ENCODE data around the gene ARHGEF4. TPM values are rescaled to one million over a fixed set of nuclear protein-coding genes. Genes with fewer than 3 reads are reported as not detected.

The ARHGEF4 gene
- polyA plus RNA-seq, 1 donor, result 7.4 TPM

DNA sequence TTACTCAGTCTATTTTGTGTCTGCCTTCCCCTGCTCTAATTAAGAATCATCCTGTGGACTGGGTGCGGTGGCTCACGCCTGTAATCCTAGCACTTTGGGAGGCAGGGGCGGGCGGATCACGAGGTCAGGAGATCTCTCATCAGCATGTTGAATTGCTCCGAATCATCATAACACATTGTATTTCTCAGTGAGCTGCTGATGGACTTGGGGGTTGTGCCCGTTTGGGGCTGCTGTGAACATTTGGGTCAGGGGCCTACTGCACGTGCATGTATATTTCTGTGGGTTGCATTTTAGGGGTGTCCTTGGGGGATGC, 84.4 kb downstream of the ARHGEF4 start:
- DNase-seq, result no peak

DNA sequence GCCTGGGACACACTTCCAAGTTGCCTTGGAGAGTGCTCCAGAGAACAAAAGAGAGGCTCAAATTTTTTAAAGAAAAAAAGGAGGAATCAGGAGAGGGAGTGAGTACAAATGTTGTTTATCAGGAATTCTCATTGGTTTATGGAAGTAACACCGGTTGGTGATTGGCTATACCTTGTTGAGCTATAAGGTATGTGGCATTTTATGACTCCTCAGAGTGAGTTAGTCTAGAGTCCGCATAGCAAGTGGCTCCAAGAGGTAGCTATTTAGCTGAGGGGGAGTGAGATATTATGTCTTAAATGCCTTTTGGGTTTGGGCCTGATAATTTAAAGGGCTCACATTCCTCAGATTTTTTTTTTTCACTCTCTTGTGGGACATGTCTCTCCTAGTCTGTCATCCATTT, 85.7 kb downstream of the ARHGEF4 start:
- DNase-seq, result no peak

DNA sequence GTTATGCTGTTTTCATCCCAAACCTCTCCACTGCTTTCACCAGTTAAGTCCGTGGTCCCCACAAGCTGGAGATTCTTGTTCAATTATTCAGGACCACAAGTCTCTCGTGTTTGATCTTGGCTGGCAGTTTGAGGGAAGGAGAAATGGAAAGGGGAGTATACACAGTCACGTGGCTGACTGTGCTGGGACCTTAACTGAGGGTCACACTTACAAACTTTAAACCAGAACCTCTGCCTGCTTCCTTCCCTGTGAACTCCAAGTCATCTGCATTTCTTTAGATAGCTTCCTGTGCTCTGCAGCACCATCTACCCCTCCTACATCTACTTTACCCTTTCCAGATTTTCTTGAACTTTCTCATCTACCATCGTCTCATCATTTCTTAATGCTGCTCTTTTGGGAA, 91.7 kb downstream of the ARHGEF4 start:
- no peak for DNase-seq

DNA sequence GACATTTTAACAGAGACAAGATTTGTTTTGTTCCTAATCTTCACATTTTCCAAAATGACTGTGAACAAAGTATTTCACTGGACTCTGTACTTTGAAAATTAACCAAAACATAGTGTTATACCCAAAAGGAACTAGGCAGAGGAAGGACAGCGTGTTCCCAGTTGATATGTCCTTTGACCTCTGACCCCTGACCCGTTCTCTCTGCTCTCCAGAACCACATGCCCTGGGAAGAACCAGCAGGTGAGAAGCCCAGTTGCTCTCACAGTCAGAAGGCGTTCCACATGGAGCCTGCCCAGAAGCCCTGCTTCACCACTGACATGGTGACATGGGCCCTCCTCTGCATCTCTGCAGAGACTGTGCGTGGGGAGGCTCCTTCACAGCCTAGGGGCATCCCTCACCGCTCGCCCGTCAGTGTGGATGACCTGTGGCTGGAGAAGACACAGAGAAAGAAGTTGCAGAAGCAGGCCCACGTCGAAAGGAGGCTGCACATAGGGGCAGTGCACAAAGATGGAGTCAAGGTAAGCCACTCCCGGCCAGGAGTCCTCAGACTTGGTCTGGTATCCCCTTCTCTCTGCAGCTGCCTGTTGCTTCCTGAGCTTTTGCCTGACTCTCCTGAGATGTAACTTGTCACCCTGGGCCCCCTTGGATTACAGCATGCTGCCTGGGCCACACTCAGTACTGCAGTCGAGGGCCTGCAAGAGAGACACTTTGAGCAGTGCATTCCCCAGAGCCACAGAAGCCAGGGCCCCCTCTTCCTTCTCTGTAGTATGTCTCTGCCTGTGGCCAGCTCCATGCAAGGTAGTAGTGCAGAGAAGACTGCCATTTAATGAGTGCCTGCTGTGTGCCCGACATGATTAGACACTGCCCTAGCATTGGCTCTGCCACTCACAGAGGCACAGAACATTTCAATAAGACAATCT, 94.3 kb downstream of the ARHGEF4 start:
- no peak for DNase-seq

DNA sequence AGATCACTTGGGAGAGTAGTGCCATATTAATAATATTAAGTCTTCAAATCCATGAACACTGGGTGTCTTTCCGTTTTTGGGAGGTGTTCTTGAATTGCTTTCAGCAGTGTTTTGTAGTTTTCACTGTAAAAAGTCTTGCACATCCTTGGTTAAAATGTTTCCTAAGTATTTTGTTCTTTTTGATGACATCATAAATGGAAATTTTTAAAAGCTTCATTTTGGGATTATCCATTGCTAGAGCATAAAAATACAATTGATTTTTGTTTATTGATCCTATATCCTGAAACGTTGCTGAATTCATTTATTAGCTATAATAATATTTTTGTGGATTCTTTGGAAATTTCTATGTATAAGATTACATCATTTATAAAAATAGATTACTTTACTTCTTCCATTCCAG, 96.8 kb downstream of the ARHGEF4 start:
- DNase-seq, result no peak

DNA sequence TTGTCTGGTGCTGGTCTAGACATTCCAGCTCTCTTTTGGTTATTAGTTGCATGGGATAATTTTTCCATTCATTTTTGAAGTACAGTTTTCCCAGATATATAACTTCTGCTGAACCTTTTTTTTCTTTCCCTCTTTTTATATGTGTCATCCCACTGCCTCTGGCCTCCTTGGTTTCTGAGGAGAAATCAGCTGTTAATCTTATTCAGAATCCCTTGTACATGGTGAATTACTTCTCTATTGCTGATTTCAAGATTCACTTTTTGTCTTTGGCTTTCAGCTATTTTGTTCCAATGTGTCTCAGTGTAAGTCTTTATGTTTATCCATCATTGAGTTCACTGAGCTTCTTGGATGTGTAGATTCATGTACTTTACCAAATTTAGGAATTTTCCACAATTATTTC, 99.7 kb downstream of the ARHGEF4 start:
- no peak for DNase-seq

DNA sequence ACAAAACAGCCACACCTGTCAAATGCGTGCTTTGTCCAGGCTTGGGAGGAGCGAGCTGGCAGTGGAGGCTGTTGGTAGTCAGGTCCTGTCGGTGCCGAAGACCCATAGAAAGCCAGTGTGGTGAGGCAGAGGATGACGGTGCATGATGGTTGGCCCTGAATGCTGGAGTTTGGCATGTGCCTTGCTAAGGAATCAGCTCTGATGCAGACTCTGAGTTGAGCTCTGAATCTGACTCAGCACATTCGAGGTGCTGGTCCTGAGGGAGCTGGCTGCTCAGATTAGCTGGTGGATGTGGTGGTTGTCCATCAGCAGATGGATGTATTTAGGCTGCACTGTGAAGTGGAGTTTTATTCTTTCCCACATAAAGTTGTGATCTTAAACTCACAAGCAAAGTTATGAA, 111.3 kb downstream of the ARHGEF4 start:
- DNase-seq, result no peak

DNA sequence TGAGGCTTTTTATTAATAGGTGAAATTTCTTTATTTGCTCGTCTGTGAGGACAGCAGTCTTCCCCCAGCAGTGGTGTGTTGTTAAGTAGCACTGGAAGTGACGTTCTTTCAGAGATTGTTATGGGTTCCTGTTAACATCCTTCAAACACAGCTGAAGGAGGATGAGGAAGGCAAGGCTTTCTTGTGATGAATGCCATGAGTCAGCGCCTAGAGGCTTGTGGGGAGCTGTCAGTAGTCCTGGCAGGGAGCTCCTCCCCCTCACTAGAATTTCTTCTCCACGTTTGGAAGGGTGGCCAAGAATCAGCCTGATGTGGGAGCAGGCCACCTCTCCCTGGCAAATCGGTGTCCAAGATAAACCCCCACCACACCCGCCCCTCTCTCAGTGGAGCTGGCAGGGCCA, 113.2 kb downstream of the ARHGEF4 start:
- no peak for DNase-seq

DNA sequence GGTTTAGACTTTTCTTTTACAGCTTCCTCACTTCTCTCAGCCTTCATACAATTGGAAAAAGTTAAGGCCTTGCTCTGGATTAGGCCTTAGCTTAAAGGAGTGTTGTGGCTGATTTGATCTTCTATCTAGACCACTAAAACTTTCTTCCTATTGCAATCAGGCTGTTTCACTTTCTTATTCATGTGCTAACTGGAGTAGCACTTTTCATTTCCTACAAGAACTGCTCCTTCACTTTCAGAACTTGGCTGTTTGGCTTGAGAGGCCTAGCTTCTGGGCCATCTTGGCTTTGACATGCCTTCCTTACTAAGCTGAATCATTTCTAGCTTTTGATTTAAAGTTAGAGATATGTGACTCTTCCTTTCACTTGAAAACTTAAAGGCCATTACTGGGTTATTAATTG, 114.3 kb downstream of the ARHGEF4 start:
- DNase-seq, result no peak

DNA sequence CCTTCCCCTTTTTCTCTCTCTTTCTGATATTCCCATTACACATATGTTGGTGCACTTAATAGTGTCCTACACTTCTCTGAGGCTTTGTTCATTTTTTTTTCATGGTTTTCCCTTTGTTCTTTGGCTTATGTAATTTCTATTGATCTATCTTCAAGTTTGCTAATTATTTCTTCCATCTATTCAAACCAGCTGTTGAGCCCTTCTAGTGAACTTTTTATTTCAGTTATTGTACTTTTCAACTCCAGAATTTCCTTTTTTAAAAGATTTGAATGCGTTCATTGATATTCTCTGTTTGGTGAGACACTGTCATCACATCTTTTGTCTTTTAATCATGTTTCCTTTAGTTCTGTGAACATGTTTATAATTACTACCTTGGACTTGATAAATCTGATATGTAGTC, 118.2 kb downstream of the ARHGEF4 start:
- DNase-seq, result no peak

DNA sequence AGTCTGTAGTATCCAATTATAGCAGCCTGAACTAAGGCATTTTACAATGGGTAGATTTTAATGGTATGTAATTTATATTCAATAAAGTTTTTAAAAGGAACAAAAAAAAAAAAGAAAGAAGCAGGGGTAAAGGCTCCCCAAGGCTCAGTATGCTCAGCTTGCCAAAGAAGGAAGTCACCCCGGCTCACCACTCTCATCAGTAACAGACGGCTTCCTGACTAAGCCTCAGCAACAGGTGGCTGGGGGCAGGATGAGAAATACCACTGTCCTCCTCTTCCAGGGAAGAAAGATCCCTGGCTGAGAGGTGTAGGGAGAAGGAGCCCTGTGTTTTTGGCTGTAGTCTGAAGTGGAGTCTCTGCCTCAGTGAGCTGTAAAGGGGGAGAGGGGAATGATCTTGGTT, 121.2 kb downstream of the ARHGEF4 start:
- DNase-seq, result no peak

DNA sequence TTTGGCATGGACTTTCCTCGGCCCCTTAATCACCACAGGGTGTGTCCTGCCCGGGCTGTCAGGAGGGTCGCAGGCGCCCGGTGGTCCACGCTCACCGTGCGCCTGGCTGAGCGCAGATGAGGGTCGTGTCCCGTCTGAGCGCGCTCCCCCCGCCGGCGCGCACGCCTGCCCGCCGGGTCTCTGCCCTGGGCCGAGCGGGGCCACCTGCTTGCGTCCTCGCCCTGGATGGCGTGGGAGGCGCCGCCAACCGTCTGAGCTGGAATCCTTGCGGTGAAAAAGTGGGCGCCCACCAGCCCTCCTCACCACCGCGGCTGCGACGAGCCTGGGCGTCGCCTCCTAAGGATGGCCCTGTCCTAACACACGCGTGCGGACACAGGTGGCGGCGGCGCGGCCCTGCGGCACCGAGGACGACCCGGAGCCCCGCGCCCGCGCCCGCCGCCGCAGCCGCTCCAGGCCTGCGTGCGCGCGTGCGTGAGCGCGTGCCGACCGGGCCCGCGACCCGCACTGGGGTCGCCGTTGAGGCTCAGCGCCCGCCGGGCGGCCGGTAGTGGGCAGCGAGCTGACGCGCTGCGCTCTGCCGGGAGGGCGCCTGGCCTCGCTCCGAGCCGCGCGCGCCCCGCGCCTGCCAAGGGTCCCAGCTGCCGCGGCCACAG, 126.6 kb downstream of the ARHGEF4 start:
- no peak for DNase-seq

DNA sequence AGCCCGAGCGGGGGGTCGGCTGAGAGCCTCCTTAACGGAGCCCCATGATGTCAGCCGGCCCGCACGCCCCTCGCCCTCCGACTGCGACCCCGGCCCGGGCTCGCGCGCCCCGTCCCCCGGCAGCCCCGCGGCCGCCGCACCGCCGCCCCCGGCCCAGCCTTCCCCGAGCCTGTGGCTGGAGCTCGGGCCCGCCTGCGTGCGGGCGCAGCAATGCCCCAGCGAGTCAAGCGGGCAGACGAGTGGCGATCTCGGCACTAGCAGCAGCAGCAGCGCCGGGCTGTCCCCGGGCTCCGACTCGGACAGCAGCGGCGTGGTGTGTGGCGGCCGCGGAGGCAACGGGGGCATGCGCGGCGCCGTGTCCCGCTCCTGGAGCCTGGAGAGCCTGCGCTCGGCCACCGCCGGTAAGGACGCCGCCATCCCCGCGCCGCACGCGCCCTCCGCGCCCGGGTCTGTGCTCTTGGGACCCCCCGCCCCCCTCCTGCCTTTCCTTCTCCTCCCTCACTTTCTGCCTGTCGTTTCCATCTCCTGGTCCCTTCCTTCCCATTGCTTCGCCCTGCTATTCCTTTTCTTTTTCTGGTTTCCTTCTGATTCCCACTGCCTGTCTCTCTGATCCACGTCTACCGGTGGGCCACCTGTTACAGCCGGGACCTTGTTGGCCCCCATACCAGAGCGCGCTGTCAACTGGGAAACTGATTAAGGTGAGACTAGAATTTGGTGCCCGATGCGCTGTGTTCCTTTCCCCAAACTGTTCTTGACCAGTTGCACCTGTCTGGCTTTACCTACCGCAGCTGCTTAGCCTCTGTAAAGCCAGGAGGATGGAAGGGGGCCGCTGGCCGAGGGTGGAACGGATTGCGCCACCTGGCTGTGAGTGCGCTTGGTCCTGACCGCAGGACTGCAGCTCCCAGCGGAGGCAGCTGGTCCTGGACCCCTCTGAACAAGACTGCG, 127.4 kb downstream of the ARHGEF4 start:
- no peak for DNase-seq

DNA sequence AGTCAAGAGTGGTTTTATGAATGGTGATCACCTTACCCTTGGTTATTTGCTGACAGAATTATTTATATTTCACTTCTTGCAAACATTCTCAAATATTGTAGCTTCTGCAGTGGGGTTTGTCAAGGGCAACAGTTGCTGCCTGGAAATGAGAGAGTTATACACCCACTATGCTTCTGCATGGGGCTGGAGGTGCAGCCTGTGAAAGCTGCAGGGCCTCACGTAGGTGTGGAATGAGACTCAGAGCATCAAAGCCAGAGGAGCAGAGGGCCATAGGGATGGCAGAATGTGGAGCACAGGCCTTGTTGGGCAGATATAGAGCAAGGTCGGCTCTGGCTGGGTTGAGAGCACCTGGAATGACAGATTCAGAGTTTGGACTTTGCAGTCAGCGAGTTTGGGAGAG, 128.2 kb downstream of the ARHGEF4 start:
- DNase-seq, result no peak

DNA sequence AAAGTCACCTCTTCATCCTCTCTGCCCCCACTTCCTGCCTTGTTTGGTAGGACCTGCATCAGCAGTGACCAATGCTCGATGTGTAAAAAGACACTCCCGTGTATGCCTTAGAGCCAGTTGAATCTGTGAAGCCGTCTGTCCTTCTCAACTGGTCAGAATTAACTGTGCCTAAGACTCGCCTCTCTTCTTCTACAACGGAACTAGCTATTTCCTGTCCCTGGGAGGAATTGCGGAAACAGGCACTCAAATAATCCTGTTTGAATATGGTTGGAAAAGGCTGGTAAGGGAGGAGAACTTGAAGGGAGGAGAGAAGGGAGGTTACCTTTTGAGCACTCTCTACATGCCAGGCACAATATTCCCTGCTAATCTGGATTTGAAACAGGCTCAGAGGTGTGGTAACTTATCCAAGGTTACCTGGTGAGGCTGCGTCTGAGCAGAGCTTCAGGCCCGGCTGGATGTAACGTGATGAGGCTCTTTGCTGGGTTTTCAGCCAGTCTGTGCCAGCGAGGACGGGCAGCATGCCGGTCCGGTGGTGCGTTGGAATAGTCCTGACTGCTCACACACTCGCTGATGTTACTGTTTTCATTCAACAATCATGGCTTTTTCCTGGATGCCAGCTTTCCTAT, 129.5 kb downstream of the ARHGEF4 start:
- DNase-seq, result no peak

DNA sequence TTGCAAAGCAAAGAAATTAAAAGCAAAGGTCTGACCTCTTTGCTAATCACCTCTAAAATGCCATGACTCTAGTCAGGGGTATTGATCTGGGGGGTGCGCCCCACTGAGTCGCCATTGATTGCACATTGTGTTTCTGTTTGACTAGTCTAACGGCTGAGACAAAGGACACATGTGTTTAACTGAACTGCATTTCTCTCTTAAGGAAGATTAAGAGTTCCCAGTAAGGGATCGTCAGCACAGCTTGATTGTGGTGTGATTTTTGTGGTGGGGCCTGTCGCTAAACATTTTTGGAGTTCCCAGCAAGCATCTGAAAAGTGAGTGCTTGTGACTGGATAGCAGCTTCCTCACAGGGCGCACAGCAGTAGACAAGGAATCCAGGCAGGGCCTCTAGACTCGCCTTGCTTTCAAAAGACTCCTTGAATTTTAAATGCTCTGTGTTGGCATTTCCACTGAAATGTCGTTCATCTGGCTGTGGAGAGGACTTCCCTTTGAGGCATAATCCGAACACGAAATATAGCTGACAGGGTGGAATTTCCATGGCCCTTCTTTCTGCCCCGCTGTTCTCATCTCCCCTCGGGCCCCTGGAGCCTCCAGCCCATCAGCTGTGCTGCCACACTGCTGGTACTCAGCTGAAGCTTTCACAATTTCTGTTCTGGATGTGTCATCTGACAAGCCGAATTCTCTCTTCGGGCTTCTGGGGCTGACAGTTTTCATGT, 130.2 kb downstream of the ARHGEF4 start:
- DNase-seq, result no peak

DNA sequence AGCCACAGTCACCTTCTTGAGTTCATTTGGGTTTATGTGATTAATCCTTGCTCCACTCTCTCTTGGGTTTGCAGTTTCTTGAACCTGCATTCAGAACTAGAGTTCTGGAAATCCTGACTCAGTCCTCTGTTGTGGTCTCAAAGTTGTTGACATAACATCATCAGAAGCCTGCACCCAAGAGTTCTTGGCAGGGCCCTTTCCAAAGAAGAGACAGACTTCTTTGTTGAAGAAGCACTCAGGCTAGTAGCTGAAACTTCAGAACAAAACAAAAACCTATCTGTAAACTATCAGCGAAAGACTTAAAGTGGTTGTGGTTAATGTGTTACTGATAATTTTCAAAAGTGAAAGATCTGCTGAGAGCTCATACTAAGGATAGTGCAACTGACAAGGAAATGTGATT, 135.7 kb downstream of the ARHGEF4 start:
- DNase-seq, result no peak

DNA sequence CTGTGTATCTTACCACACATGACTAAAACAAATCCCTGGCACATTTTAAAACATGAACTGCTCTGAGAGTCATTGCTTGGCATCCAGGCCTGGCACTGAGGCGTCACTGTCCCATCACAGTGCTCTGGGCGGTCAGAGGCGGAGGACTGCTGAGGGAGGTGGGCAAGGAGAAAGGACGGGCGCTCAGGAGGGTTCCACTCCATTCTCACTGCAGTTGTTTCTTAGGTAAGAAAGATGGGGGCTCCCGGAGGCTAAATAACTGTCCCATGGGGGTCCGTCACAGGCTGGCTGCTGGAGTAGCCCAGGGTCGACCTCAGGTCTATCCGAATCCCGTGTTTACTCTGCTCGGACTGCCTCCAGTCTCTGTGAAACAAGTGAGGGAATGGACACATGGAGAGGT, 139.0 kb downstream of the ARHGEF4 start:
- DNase-seq, result no peak

DNA sequence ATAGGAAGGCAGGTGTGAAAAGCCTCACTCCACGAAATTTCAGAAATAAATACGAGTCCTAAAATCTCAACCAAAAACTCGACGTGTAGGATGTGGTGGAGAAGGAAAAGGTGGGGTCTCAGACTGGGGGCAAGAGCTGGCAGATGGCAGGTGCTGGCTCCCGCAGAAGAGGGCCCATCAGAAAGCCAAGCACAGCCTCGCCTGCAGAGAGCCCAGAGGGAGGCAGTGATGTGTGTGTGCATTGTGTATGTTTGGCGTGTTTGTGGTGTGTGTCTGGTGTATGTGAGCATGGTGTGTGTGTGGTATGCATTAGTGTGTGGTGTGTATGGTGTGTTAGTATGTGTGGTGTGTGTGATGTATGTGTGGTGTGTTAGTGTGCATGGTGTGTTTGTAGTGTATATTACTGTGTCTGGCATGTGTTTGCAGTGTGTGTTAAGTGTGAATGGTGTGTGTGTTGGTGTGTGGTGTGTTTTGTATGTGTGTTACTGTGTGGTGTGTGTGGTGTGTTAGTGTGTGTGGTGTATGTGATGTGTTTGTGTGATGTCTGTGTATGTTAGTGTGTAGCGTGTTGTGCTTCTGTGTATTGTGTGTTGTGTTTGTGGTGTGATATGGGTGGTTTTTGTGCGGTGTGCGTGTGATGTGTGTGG, 140.0 kb downstream of the ARHGEF4 start:
- DNase-seq, result no peak

DNA sequence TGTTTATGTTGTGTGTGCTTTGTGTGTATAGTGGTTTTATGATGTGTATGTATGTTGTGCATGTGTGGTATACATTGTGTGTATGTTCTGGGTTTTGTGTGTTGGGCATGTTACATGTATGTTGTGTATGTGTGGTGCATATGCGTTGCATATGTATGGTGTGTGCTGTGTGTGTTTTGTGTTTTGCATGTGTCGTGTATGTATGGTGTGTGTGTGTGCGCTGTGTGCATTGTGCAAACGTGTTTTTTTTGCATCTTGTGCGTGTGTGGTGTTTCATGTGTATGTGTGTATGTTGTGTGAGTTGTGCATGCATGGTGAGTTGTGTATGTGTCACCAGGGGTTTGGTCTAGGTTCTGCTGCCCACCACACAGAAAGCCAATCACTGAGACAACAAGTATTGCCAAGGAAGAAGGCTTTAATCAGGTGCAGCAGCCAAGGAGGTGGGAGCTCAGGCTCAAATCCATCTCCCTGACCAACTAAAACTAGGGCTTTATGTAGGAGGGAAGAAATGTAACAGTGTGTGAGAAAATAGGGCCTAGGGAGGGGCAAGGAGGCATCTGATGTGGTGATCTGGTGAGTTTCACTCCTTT, 140.8 kb downstream of the ARHGEF4 start:
- DNase-seq, result no peak

DNA sequence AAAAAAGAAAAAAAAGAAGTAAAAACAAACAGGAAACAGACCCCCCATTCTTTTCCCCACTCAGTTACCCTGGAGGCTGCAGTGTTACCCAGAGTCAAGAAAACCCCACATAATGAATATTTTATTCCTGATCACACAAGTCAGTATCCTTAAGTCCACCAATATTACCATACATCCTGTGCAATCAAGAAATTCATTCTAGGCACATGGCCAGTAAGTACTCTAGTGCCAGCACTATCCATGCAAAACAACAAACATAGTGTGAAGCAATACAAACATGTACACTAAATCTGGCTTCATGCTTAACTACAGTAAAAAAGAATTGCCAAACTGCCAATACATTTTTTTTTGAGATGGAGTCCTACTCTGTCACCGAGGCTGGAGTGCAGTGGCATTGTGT, 145.0 kb downstream of the ARHGEF4 start:
- no peak for DNase-seq
